ENCODE data around the gene HCN2. TPM values are rescaled to one million over a fixed set of nuclear protein-coding genes. Genes with fewer than 3 reads are reported as not detected.
A peak's percentile ranks its signal among the peaks of the same experiment; 100 is the strongest.

The HCN2 gene
- total RNA-seq, 2 donors from 2014 or later = 0.14 to 8.5 TPM

DNA sequence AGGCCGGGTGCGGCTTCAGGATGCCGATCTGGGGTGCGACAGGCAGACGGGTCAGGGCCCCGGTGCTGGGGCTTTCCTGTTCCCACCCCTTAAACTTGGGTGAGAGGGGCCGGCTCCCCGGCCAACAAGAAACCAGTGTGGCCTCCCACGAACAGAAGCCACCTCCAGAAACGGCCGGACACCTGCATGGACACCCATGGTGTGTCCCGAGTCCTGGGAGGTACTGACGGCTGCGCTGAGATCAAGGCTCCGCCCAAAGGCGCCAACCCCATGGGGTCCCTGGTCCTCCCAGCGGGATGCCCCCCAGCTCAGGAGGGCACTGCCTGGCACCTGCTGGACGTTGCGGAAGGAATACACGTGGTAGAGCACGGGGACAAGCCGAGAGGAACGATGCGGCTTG, 32.1 kb downstream of the HCN2 start:
- Histone ChIP-seq H3K27ac (no peak overlapping the region), H3K9me3 (no peaks in the 10 kb centered on the region), H3K36me3 (peaks cover 0 to 22% of the 10 kb centered on the region in 2 donors), H3K27me3 (replicated peaks; ENCODE audit: insufficient read depth) (no peaks in the 10 kb centered on the region), H3K4me3 (no peak overlapping the region), H3K4me1 (replicated peaks) (no peaks in the 10 kb centered on the region)
- 91% methylated on average over 24 of the region's 24 CpGs for WGBS
- DNase-seq (ENCODE audit: low spot score) = no peak
- TF ChIP-seq POLR2AphosphoS5 (IDR thresholded peaks at IDR 0.05) = no peak
- TF ChIP-seq, protein P1, sequence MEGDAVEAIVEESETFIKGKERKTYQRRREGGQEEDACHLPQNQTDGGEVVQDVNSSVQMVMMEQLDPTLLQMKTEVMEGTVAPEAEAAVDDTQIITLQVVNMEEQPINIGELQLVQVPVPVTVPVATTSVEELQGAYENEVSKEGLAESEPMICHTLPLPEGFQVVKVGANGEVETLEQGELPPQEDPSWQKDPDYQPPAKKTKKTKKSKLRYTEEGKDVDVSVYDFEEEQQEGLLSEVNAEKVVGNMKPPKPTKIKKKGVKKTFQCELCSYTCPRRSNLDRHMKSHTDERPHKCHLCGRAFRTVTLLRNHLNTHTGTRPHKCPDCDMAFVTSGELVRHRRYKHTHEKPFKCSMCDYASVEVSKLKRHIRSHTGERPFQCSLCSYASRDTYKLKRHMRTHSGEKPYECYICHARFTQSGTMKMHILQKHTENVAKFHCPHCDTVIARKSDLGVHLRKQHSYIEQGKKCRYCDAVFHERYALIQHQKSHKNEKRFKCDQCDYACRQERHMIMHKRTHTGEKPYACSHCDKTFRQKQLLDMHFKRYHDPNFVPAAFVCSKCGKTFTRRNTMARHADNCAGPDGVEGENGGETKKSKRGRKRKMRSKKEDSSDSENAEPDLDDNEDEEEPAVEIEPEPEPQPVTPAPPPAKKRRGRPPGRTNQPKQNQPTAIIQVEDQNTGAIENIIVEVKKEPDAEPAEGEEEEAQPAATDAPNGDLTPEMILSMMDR (IDR thresholded peaks at IDR 0.05) = no peak
- no peak for TF ChIP-seq POLR2A (IDR thresholded peaks at IDR 0.05)
- intact Hi-C loops (cut with DNase I) = no loop called here

DNA sequence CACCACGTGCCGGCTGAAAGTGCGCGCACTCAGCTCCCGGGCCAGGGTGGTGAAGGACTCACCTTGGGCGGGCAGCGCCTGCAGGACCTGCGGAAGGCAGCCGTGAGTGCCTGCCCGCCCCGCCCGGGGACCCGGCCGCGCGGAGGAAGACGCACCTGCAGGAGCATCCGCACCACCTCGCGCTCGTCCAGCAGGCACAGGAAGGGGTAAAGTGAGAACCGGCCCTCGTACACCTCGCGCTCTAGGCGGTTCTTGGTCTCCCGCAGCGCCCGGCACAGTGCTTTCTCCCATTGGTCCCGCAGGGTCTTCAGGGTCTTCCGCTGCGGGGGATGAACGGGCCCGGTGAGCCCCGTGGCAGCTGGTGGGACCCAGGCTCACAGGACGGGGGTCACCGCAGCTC, 33.0 kb downstream of the HCN2 start:
- Histone ChIP-seq H3K4me3 (no peak overlapping the region), H3K27me3 (replicated peaks; ENCODE audit: insufficient read depth) (no peaks in the 10 kb centered on the region), H3K4me1 (replicated peaks) (no peaks in the 10 kb centered on the region), H3K27ac (no peak overlapping the region), H3K9me3 (no peaks in the 10 kb centered on the region), H3K36me3 (peaks cover 0 to 22% of the 10 kb centered on the region in 2 donors)
- WGBS = 94% methylated on average over 29 of the region's 37 CpGs
- intact Hi-C loops (cut with DNase I) = no loop called here
- no peak for DNase-seq (ENCODE audit: low spot score)
- TF ChIP-seq POLR2A (IDR thresholded peaks at IDR 0.05) (no peak), POLR2AphosphoS5 (IDR thresholded peaks at IDR 0.05) (no peak)
- TF ChIP-seq, protein P1 (IDR thresholded peaks at IDR 0.05) = no peak

DNA sequence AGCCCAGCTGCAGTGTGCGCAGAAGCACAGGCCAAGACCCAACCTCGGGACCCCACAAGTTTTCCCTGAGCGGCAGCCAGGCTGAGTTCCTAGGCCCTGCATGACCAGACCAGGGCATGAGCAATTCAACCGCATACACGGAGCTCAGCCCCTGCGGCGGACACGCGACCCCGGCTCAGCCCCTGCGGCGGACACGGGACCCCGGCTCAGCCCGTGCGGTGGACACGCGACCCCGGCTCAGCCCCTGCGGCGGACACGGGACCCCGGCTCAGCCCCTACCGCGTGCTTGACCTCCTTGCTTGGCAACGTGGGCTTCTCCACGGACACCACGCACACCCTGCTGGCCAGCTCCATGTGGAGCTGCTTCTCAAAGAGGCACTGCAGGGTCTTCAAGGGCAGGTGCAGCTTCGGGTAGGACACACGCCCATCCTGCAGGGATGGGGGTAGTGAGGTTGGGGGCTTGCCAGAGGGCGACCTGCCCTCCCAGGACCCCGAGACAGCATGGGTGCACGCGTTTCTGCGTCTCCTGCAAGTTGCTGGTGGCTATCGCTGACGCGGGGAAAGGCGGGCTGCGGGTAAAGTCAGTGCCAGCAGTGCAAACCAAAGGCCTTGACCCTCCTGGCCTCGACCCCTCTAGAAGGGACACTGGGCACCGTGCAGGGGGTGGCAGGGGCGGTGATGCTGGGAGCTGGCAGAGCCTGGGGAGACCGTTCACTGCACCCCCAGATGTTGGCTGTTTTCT, 33.7 kb downstream of the HCN2 start:
- Histone ChIP-seq H3K27me3 (replicated peaks; ENCODE audit: insufficient read depth) (no peaks in the 10 kb centered on the region), H3K27ac (no peak overlapping the region), H3K9me3 (no peaks in the 10 kb centered on the region), H3K36me3 (peaks cover 0 to 22% of the 10 kb centered on the region in 2 donors), H3K4me3 (no peak overlapping the region), H3K4me1 (replicated peaks) (no peaks in the 10 kb centered on the region)
- DNase-seq (ENCODE audit: low spot score) = no peak
- no peak for TF ChIP-seq POLR2AphosphoS5 (IDR thresholded peaks at IDR 0.05)
- TF ChIP-seq, protein P1 (IDR thresholded peaks at IDR 0.05) = no peak
- no peak for TF ChIP-seq POLR2A (IDR thresholded peaks at IDR 0.05)
- intact Hi-C loops (cut with DNase I) = no loop called here
- 93% methylated on average over 35 of the region's 44 CpGs for WGBS

DNA sequence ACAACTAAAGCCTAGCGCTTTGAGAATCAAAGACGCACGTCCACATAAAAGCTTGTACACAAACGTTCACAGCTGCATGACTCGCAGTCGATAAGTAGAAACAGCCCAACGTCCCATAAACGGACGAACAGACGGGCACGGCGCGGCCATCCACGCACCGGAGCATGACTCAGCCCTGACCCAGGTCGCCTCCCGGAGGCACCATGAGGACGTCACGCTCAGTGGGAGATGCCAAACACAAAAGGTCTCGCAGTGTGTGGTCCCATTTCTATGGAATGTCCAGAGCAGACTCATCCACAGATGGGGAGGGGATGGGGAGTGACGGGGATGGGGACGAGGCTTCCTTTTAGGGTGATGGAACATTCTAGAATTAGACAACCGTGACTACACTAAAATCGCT, 34.3 kb downstream of the HCN2 start:
- TF ChIP-seq, protein P1 (IDR thresholded peaks at IDR 0.05) = no peak
- TF ChIP-seq POLR2A (IDR thresholded peaks at IDR 0.05) = no peak
- TF ChIP-seq POLR2AphosphoS5 (IDR thresholded peaks at IDR 0.05) = no peak
- Histone ChIP-seq H3K4me1 (replicated peaks) (no peaks in the 10 kb centered on the region), H3K4me3 (no peak overlapping the region), H3K27ac (peak overlapping the region in 1 of 2 donors; percentile 3), H3K36me3 (peaks cover 0 to 22% of the 10 kb centered on the region in 2 donors), H3K9me3 (no peaks in the 10 kb centered on the region), H3K27me3 (replicated peaks; ENCODE audit: insufficient read depth) (no peaks in the 10 kb centered on the region)
- DNase-seq (ENCODE audit: low spot score) = no peak
- intact Hi-C loops (cut with DNase I) = no loop called here
- WGBS = 70% methylated on average over 24 of the region's 24 CpGs

Measured in prostate gland (tissue), 2 donors.